GM18507 (cell line): ENCODE results near the gene FBXL17.

ENCODE experiments used
- DNase-seq: peaks from one replicate; pipeline ENCODE4 v3.0.0; 2011; ENCODE audit warnings: low read depth; ENCODE audit not compliant: insufficient read length; ENCODE audit errors: extremely low spot score
- FAIRE-seq: peaks from 2 replicates; lab custom pipeline; 2011; peaks lifted over from hg19 to GRCh38; lab: Jason Lieb, UNC

Gene FBXL17

GRCh38 chr5:107979900-107980299 is 402.0 kb downstream of the FBXL17 start:
- FAIRE-seq (no peak), DNase-seq (no peak)

DNA sequence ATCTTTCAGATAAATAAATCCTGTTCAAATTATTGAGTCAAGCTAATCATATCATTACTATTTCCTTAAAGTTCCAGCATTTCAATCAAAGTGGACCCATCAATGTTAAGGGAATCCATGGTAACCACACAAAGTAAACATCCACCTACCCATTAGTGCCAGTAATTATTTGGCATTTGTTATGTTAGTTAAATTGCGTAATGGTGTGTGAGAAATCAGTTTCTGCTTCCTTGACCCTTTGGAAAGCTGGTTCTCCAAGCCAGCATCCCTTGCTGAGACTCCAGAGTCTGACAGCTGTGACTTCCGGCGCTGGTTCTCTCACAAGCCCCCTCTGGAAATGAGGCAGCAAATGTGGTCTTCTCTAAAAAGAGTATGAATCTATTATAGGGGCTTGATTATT is 402.6 kb downstream of the FBXL17 start:
- FAIRE-seq = no peak

DNA sequence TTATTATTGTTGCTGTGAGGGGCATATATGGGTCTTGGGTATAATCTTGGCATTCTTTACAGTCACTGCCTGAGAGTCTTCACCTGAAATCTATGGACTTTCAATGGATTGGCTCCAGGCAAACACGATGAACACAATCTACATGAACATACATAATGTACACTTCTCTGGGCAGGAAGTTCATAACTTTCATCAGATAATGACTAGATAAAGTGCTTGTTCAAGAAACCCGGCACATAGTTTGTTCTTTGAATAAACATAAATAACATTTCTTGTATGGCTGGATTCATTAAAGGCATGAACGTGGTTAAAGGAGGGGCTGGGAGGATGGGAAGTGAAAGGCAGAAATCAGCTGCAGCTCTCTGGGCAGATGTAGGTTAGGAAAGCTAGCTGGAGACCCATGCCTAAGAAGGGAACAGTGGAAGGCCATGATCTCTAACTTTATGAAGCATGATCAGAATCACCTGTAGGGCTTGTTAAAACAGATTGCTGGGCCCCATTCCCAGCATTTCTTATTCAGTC is 404.3 kb downstream of the FBXL17 start:
- FAIRE-seq (no peak), DNase-seq (no peak)

More for the DNA sequence above, 402.6 kb downstream of the FBXL17 start:
- DNase-seq = no peak

GRCh38 chr5:107975568-107975967 is 406.3 kb downstream of the FBXL17 start:
- DNase-seq (no peak), FAIRE-seq (no peak)

- no peak for DNase-seq
- no peak for FAIRE-seq
Measured at GRCh38 chr5:107971846-107972245, 410.1 kb downstream of the FBXL17 start.

GRCh38 chr5:107969847-107970246 is 412.1 kb downstream of the FBXL17 start:
- DNase-seq (no peak), FAIRE-seq (no peak)

- no peak for FAIRE-seq
- DNase-seq = no peak
Measured at GRCh38 chr5:107968998-107969397, 412.9 kb downstream of the FBXL17 start.

DNA sequence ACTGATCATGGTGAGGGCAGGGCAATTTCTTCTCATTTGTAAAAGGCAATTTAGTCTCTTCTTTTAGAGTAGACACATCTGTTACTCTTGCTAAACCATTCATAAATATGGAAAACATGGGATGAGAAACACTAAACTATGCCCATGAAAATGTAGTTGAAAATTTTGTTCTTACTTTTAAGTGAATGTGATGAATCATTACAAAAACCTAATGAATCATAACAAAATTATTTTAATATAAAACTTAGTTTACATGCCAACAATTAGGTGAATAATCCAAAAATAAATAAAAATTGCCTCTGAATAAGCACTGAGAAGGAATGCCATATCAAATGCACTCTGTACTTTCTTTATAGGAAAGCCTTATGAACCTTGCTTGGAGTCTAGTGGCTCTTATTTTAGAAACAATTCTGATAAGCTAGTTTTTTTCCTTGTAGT is 413.5 kb downstream of the FBXL17 start:
- no peak for FAIRE-seq
- DNase-seq = no peak

GRCh38 chr5:107966201-107966600 is 415.7 kb downstream of the FBXL17 start:
- DNase-seq (no peak), FAIRE-seq (no peak)

- FAIRE-seq (no peak), DNase-seq (no peak)
Measured at GRCh38 chr5:107964722-107965121, 417.2 kb downstream of the FBXL17 start.

- no peak for FAIRE-seq
- no peak for DNase-seq
Measured at GRCh38 chr5:107959573-107960279, 422.2 kb downstream of the FBXL17 start.

GRCh38 chr5:107958861-107959260 is 423.0 kb downstream of the FBXL17 start:
- no peak for FAIRE-seq
- DNase-seq = no peak

DNA sequence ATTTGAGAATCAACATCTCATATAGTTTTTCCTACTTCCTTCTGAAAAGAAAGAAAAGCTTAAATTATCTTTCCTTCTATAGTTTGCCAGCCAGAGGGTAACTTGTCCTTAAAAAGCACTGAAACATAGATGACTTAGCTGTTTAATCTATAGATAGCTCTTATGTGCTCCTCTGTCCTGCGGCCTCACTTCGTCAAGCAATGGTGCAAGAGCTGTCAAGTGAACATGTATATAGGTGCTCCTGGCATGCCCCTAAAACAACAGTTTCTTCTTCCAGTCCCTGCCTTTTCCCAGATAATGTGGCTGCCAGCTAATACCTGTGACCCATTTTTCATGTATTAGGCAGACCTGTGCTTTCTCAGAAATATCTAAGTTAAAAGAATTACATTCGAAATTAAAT is 423.5 kb downstream of the FBXL17 start:
- DNase-seq (no peak), FAIRE-seq (no peak)

- DNase-seq (no peak), FAIRE-seq (no peak)
Measured at GRCh38 chr5:107957051-107957450, 424.8 kb downstream of the FBXL17 start.

DNA sequence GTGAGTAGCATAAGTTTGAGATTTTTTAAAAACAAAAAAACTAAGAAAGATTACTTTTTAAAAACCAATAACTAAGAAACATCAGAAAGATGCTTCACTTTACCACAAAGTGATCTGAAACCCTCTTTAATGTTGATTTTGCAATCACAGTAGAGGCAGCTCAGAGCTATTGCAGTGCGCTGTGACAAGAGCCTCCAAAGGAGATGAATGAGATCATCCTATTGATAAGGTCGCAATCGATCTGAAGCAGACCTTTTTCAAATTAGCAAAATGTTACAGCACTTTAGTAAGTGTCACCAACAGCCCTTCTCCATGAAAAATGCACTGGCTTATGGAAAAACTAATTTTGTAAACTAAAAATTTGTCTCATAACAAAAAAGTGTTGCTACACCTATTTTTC is 426.6 kb downstream of the FBXL17 start:
- no peak for FAIRE-seq
- no peak for DNase-seq

DNA sequence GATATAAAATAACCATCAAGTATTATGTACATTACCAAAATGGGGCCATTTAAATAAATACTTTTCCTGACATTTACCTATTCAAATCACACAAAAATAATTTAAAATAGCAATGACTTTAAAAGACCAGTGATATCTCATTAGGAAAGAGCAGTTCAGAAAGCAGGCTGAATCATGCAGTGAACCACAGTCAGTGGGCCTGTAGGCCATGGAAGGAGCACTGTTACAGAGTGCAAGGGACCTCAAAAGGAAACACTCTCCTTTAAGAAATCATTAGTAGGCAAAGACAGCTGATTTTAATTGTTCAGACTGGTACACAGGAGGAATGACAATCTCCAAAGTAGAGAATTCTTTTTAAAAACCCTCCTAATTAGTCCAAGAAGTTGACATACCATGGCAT is 427.6 kb downstream of the FBXL17 start:
- DNase-seq (no peak), FAIRE-seq (no peak)

GRCh38 chr5:107952450-107952849 is 429.4 kb downstream of the FBXL17 start:
- FAIRE-seq = no peak

GRCh38 chr5:107951309-107951708 is 430.6 kb downstream of the FBXL17 start:
- no peak for DNase-seq
- FAIRE-seq = no peak

More at GRCh38 chr5:107952450-107952849, 429.4 kb downstream of the FBXL17 start:
- no peak for DNase-seq

DNA sequence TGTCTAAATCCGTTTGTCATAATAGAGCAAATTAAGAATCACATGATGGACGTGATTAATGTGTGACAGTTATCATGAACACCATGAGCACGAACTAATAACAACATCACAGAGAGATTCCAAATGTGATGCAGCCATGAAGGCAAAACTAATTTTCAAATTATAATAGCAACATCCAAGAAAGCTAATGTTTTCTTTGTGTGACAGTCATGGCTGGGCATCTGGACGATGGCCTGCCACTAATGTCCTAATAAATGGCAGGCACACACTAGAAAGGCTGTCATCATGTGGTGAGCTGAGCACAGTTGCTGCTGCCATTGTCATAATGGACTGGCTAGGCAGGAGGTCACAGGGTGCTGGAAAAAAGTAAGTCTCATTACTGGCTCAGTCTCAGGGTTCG is 431.1 kb downstream of the FBXL17 start:
- DNase-seq (no peak), FAIRE-seq (no peak)

- DNase-seq (no peak), FAIRE-seq (no peak)
Measured at GRCh38 chr5:107949688-107950341, 432.1 kb downstream of the FBXL17 start.

DNA sequence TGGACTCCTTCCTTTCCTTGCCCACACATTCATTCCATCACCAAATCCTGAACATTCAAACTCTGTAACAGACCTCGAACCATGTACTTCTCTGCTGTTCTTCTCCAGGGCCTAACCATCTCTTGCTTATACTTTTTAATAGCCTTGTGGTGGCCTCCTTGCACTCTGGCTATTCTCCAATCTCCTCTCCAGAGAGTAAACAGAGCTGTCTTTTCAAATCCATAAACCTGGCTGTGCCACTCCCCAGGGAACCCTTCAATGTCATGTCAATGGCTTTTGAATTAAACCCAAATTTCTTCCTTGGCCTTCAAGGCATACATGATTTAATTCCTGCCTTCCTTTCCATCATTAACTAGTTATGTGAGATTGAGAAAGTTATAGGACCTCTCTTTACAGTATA is 433.5 kb downstream of the FBXL17 start:
- DNase-seq = no peak

More for the DNA sequence above, 433.5 kb downstream of the FBXL17 start:
- no peak for FAIRE-seq
